GM18519 (cell line): ENCODE measurements around the gene PRKCH.
"Not testable (repeated sequence)": the region's sequence is repeated elsewhere in the genome, so short reads cannot be mapped to it uniquely, and the experiment has no call there.

Source experiments
- ATAC-seq: cut with Tn5 transposase; IDR thresholded peaks from one replicate; pipeline ENCODE4 v1.9.1; 2021; ENCODE audit warnings: mild to moderate bottlenecking, moderate library complexity; ENCODE audit not compliant: unreplicated experiment, low FRiP score

PRKCH gene

DNA sequence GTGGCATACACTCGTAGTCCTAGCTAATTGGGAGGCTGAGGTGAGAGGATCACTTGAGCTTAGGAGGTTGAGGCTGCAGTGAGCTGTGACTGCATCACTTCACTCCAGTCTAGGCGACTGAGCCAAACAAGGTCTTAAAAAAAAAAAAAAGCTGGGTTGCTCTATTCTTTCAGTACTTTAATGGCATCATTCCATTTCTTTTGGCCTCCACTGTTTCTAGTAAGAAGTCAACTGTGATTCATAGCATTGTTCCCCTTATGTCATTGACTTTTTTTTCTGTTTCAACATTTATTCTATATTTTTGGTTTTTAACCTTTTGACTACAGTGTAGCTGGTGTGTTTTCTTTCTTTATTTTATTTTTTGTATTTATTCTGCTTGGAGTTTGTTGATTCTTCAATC lies 16.7 kb upstream of the PRKCH start:
- ATAC-seq, result no peak

DNA sequence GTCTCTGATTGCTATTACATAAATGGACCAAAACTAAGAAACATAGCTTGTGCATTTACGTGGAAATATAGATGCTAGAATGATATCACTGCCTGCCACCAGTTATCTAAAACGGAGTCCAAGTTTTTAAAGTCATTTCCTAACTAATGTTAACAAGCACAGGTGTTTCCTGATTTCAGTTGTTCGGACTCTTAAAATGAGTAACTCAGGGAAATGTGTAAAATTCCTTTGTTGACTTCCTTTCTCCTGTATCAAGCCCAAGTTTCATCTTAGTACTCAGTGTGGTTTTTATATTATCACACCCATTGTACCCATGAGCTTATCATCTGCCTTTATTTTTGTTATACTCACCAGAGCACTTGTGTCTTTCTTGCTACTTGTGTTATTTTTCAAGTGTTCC lies 13.2 kb upstream of the PRKCH start:
- ATAC-seq, result no peak

DNA sequence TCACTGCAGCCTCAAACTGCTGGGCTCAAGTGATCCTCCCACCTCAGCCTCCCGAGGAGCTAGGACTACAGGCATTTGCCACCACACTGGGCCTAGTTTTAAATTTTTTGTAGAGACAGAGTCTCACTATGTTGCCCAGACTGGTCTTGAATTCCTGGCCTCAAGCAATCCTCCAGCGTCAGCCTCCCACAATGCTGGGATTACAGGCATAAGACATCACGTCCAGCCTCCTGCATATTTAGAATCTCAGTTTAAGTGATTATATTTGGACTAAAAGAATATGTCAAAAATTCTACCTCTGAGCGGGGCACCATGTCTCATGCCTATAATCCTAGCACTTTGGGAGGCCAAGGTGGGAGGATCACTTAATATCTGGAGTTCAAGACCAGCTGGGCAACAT lies 12.7 kb upstream of the PRKCH start:
- ATAC-seq, result not testable (repeated sequence)

DNA sequence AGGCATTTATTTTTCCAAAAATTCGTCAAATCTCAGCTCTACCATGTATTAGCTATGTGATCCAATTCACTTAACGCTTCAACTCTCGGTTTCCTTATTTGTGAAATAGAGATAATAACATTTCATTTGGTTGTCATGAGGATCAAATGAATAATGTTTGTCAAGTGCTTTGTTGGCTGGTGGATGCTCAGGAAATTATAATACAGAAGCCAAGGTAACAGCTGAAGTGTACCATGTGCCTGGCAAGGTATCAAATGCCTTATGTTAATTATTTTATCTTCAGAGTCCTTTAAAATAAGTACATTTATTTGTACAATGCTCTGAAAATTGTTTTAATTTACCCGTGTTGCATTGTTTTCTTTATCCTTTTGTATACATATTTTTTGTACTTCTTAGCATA lies 6.1 kb upstream of the PRKCH start:
- no peak for ATAC-seq

DNA sequence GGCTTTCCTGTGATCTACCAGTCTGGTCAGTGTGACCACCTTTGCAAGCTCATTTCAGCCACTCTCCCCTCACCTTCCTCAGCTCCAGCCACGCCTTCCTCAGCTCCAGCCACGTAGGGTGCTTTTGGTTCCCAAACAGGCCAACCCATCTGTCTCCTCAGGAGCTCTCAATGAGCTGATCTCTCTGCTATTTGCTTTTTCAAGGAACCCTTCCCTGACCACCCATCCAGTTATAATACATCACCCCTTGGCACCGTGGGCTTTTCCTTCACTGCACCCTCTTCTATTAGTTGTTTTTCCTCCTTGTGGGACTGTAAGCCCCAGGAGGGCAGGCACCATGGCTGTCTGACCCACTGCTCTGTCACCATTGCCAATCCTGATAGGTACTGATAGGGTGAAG lies 2.3 kb upstream of the PRKCH start:
- ATAC-seq, result no peak

DNA sequence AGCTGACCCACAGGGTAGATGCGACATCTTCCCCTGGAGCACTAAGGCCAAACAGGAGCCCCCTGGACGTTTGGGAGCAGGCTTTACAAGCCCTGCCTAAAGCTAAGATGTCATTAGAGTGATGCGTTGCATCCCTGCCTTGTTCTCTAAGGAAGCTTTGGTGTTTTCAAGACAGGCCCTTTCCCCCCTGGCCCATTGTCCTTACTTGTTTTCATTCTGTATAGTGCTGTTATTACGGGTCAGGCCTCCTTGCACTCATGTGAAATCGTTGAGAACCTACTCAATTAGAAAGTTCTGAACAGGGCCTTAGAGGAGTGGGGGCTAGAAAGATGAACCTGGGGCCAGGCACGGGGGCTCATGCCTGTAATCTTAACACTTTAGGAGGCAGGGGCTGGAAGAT lies 1.7 kb upstream of the PRKCH start:
- no peak for ATAC-seq

DNA sequence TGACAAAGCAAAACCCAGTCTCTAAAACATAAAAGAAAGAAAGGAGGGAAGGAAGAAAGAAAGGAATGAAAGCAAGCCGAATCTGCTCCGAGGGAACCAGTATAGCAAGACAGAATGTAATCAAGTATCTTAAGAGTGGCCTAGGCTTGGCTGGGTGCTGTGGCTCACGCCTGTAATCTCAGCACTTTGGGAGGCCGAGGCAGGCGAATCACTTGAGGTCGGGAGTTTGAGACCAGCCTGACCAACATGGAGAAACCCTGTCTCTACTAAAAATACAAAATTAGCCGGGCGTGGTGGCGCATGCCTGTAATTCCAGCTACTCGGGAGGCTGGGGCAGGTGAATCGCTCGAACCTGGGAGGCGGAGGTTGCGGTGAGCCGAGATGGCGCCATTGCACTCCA lies 1.2 kb upstream of the PRKCH start:
- not testable (repeated sequence) for ATAC-seq

DNA sequence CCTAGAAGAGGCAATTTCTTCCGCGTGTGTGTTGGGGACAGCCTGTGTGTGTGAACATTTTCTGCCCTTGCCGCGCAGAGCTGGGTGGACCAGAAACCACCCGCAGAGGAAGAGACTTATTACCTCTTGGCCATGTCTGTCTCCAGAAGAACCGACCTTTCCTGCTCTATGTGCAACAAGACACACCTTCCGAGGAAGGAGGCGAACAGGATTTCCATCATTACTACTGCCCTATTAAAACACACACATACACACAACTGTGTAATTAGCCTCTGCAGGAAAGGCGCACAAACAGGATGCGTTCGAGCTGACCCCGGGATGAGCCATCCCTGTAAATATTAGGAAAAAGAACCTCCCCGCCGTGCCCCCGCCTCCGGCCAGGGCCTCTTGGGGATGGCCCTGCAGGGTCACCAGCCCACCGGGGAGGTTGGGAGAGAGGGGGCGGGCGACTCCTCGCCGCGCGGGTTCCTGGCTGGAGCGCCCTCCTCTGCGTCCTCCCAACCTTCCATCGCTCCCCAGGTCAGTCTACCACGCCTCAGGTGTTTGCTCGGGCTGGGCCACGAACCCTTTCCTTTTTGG lies 484 bp upstream of the PRKCH start:
- ATAC-seq, result no peak

DNA sequence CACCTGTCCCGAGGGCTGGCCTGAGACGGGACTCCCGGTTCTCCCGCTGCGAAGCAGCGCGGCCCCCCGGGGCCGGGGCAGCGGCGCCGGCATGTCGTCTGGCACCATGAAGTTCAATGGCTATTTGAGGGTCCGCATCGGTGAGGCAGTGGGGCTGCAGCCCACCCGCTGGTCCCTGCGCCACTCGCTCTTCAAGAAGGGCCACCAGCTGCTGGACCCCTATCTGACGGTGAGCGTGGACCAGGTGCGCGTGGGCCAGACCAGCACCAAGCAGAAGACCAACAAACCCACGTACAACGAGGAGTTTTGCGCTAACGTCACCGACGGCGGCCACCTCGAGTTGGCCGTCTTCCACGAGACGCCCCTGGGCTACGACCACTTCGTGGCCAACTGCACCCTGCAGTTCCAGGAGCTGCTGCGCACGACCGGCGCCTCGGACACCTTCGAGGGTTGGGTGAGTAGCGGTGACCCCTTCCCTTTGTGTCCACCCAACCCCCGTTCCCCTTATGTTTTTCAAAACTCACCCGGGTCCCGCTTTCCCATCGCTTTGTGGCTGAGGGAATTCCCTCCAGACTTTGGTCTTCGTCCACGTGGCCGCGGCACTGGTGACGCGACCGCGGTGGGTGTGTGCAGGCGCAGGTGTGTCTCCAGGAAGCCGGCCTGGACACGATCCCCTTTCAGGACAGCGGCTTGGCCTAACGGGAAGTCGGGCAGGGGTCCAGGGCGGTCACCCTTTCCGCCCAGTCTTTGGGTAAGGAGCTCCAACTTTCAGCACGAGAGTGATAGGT lies 826 bp downstream of the PRKCH start:
- ATAC-seq, result no peak

DNA sequence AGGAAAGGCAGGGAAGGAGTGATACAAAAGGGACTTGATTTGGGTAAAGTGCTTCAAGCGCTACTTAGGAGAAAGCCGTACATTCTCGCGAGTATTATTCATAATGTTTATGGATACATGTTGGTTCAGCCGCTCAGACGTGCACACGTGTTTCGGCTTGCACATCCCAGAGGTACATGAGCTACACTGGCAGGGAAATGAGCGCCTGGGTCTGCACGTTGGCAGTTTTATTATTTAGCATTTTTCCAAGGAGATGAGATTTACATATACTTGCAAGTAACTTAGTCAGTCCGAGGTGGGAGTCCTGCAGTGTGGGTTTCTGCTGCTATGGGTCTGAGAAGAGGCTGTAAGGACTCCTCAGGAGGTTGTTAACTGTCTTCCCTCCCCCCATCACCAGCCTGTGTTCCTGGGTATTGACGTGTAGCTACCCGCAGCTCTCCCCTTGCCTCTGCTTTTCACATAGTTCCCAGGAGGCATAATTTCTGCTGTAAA lies 1.5 kb downstream of the PRKCH start:
- no peak for ATAC-seq

DNA sequence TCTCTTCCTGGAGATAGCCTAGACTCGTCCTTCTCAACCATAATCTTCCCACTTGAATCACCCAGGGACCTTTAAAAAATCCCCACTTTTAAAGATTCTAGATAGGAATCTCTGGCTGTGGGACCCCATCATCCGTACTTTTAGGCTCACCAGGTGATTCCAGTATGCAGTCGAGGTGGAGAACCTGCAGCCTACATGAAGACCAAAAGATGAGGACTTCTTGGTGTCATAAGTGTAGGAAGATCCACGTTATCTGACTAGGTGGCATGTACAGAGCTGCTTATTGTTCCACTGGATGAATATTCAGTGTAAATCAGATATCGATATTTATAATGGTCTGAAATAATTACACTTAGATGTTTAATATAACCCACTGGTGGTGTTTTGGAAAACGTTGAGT lies 2.6 kb downstream of the PRKCH start:
- no peak for ATAC-seq

DNA sequence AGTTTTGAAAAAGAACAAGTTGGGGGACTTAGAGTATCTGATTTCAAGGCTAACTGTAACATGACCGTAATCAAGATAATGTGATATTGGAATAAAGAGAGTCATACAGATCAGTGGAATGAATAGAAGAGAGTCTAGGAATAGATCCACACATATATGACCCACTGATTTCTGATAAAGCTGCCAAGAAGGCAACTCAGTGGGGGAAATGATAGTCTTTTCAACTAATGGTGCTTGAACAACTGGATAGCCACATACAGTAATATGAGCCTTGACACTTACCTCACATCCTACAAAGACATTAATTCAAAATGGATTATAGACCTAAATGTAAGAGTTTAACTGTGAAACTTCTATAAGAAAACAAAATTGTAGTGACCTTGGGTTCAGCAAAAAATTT lies 3.8 kb downstream of the PRKCH start:
- no peak for ATAC-seq

DNA sequence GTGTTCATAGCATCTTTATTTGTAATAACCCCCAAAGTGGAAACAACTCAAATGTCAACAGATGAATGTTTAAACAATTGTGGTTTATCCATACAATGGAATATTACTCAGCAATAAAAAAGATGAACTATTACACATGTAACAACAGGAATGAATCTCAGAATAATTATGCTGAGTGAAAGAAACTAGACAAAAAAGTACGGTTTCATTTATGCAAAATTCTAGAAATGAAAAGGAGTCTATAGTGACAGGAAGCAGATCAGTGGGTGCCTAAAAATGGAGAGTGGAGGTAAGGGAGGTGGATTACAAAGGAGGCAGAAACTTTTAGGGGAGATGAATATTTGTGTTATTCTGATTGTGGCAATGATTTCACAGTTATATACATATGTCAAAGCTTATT lies 4.8 kb downstream of the PRKCH start:
- no peak for ATAC-seq

DNA sequence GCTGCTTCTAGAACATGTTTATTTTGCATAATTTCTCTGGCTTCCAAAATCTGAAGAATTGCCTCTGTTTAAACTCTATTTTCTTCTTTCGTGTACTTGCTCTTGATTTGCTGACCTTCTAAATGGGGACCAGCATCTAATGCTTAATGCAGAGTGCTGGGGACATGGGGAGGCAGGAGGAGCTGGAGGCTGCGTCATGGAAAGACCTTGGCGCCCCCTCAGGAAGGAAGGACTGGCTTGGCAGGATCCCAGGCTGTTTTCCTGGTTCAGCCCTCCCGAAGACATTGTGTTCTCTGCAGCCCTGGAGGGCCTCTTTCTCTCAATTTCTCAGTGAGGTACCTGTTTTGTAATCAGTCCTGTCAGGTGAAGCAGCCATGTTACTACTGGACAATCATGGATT lies 5.5 kb downstream of the PRKCH start:
- no peak for ATAC-seq

DNA sequence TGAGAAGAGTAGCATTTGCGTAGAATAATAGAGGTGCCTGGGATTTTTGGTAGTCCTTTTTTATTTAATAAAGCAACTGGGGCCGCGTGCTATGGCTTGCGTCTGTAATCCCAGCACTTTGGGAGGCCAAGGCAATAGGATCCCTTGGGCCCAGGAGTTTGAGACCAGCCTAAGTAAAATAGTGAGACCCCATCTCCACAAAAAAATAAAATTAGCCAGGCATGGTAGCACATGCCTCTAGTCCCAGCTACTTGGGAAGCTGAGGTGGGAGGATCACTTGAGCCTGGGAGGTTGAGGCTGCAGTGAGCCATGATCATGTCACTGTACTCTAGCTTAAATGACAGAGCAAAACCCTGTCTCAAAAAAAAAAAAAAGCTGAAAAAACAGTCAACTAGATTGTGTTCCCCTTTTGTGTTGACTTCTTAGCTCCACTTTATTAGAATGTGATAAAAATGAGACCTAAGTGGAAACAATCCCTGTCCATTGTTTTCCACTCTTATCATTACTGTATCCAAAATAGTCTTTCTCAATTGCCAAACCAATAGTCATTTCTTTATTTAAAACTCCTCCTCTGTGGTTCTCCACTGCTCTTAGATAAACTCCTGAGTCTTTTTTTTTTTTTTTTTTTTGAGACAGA lies 7.4 kb downstream of the PRKCH start:
- no peak for ATAC-seq

DNA sequence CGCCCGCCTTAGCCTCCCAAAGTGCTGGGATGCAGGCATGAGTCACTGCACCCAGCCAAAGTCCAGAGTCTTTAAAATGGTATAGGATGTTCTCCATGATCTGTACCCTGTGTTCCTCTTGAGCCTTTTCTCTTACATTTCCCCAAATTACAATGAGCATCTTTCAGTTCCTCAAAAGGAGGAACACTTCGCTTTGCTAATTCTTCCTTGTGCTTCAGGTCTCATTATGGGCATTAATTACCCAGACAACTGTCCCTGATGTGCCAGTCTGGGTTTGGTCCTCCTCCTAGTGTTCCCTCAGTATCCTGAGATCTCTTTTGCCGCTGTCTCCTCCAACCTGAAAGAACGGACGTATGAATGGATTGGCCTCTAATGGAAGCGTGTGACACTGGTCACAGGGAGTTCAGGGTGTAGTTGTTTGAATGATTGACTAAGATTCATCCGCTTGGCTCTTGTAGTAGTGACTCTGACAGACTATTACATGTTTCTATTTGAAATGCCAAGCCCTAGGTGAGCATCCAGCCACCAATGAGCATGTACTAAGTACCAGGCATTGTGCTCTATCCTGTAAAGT lies 8.2 kb downstream of the PRKCH start:
- no peak for ATAC-seq

DNA sequence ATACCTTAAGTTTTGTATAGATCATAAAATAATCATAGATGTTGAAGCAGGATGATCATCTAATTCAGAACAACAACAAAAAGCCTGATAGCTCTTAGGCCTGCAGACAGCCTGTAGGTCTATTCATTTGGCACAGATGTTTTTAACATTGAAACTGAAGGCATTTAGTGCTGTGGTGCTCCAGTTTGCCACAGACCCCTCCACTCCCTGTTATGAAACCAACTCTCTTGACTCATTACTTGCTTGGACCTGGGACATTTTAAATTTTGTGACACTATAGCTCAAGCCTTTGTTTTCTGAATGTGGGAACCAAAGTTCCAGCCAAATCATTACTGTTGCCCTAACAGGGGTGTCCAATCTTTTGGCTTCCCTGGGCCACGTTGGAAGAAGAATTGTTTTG lies 9.1 kb downstream of the PRKCH start:
- ATAC-seq, result peak; percentile 42

DNA sequence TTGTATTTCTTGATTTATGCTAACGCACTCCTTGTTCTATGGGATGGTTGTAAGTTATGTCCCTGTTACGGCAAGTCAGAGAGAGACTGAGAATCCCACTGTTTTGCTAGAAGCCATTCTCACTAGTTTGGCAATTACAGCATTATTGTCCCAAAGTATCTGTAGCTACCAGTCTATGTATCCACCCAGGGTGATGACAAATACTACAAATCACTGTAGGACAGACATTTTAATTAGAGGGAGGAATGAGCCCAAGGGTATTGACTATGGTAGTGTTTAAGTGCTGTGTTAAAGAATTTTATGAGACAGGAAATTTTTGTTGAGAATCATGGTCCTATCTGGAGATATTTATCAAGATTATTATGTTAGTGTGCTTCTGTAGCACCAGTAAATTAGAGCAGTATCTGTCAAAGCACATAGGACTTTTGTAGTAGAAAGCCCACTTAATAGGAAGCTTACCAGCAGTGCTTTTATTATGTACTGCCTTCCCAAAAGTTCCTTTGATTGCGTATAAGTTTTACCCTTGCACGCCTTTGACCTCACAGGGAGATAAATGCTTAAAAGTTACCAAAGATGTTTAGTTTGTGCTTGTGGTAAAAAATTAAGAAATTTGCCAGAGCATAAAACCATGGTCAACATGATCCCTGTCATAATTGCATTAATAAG lies 10.7 kb downstream of the PRKCH start:
- no peak for ATAC-seq

DNA sequence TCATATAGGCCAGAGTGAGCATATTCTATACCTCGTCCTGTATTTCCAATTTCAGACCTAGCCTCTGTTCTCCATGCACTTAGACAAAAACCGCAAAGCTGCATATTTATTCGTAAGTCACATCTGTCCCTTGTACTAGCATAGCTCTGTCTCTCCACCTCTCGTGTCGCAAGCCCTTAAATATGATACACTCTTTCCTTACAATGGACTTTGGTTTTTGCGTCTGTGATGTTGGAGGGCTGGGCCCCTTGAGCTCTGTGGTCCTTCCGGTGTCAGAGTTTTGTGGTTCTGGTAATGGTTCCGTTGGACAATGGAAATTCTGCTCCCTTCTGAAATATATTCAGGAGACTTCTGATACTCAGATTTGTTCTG lies 11.3 kb downstream of the PRKCH start:
- ATAC-seq, result no peak

DNA sequence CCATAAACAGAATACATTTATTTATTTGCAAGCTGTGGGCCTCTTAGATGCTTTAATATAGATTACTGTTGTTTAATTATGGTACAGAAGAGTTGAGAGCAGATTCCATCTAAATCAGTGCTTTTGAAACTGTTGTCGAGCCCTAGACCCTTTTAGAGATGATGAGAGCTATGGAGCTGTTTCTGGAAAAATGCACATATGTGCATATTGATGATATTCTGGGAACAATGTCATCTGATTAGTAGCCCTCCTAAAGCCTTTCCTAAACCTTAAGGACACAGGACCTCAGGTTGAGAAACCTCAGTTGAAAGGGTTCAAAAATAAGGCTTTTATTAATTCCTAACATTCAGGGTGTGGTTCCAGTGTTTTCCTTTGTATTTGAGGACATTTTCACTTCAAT lies 11.7 kb downstream of the PRKCH start:
- ATAC-seq, result no peak

DNA sequence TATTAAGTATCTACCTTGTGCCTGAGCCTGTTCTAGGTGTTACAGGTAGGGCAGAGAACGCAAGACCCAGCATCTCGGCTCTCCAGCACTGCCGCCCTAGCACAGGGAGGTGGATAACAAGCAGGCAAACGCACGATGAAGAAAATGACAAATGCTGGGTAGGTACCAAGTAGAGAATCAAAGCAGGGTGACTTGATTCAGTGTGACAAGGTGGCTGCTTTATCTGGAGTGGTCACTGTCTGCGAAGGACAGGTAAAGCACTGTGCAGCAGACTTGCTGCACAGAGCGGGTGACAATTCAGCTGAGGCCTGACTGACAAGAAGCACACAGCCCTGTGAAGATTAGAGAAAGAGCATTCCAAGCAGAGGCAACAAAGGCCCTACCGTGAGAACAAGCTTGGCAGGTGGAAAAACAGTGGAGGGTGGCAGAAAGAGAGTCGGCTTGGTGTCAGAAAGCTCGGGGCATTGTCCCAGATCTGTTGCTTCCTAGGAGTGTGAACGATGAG lies 12.9 kb downstream of the PRKCH start:
- ATAC-seq, result no peak
